HepG2 (cell line): ENCODE data around the gene CADM1. TPM values are rescaled to one million over a fixed set of nuclear protein-coding genes. Genes with fewer than 3 reads are reported as not detected.

ENCODE experiments used
- ATF4 ChIP-seq, 2 experiments: fragments of 450-650 bp in 1 of 2; sonication (generic) in 1 of 2; formaldehyde crosslinking; IDR thresholded peaks; 2 replicates each; pipeline versions ENCODE4 v1.5.0 to v1.8.0; 2020 to 2022; ENCODE audit warnings: mild to moderate bottlenecking in 1 of 2, missing genetic modification reagents in 1 of 2
- CENPBD1 ChIP-seq: sonication (generic); formaldehyde crosslinking; IDR thresholded peaks from 2 replicates; pipeline ENCODE4 v1.8.0; 2022; ENCODE audit warnings: missing genetic modification reagents, low read depth, mild to moderate bottlenecking, borderline replicate concordance
- LCORL ChIP-seq, 2 experiments: fragments of 450-650 bp in 1 of 2; sonication (generic) in 1 of 2; formaldehyde crosslinking in 1 of 2; IDR thresholded peaks; 2 replicates each; pipeline versions ENCODE4 v1.5.0 to v1.6.1; 2017 to 2020; ENCODE audit warnings: antibody characterized with exemption in 1 of 2, missing genetic modification reagents in 1 of 2
- SNAPC2 ChIP-seq: sonication (generic); formaldehyde crosslinking; IDR thresholded peaks from 2 replicates; pipeline ENCODE4 v1.8.1; 2022; ENCODE audit warnings: mild to moderate bottlenecking, missing genetic modification reagents
- ZBTB39 ChIP-seq: sonication (generic); formaldehyde crosslinking; IDR thresholded peaks from 2 replicates; pipeline ENCODE4 v1.5.0; 2020; ENCODE audit warnings: missing genetic modification reagents
- ZFP91 ChIP-seq: sonication (generic); formaldehyde crosslinking; IDR thresholded peaks from 2 replicates; pipeline ENCODE4 v1.9.0; 2022; ENCODE audit warnings: missing genetic modification reagents, mild to moderate bottlenecking, borderline replicate concordance
- ZIK1 ChIP-seq: sonication (generic); formaldehyde crosslinking; IDR thresholded peaks from 2 replicates; pipeline ENCODE4 v1.5.0; 2020; ENCODE audit warnings: mild to moderate bottlenecking, low read depth, missing genetic modification reagents, borderline replicate concordance
- ZNF567 ChIP-seq: sonication (generic); formaldehyde crosslinking; IDR thresholded peaks from 2 replicates; pipeline ENCODE4 v1.8.1; 2023; ENCODE audit warnings: mild to moderate bottlenecking, missing genetic modification reagents, borderline replicate concordance
- ZNF879 ChIP-seq: sonication (generic); formaldehyde crosslinking; IDR thresholded peaks from 2 replicates; pipeline ENCODE4 v1.8.1; 2023; ENCODE audit warnings: missing genetic modification reagents
- polyA plus RNA-seq, 8 experiments: library from polyadenylated mRNA; depleted of rRNA in 3 of 8; stranded (reverse) in 7 of 8; unstranded in 1 of 8; fragments of >200 nt; fragmentation: Illumina TruSeq in 4 of 8; extraction: Trizol in 4 of 8; gene quantifications; 2 replicates each; pipeline versions ENCODE4 v1.2.1 to v1.2.3, GENCODE V29; 2011 to 2016; ENCODE audit warnings: low read depth in 4 of 8, missing spikeins in 1 of 8, mixed read lengths in 1 of 8; ENCODE audit not compliant: insufficient read depth in 1 of 8
- total RNA-seq, 5 experiments: library from RNA; depleted of rRNA; stranded (reverse); fragments of >200 nt; fragmentation: Illumina TruSeq; extraction: Trizol; gene quantifications; 2 replicates each; pipeline ENCODE4 v1.2.3, GENCODE V29; 2016; ENCODE audit warnings: low read depth in 1 of 5

Gene CADM1
- total and polyA plus RNA-seq, 2 of the 13 experiments (the other 11 are each of a cell fraction or from before 2014, with no cell fraction given) = 71.3 to 122 TPM

- TF ChIP-seq CENPBD1 (CRISPR knock-in tag) (no peak), ZNF879 (no peak), ZIK1 (no peak), ZBTB39 (CRISPR knock-in tag) (no peak), SNAPC2 (CRISPR knock-in tag) (no peak), ZFP91 (CRISPR knock-in tag) (no peak), ATF4 (CRISPR knock-in tag; IDR thresholded peaks at IDR 0.05) (no peak), LCORL (IDR thresholded peaks at IDR 0.05) (no peak), LCORL (CRISPR knock-in tag; IDR thresholded peaks at IDR 0.05) (no peak), ZNF567 (CRISPR knock-in tag) (no peak)
Measured at GRCh38 chr11:115545581-115546210, 41.5 kb upstream of the CADM1 start (continued).
